ENCODE measurements around the gene TKT.
"Not testable (repeated sequence)": the region's sequence is repeated elsewhere in the genome, so short reads cannot be mapped to it uniquely, and the experiment has no call there.

The TKT gene

GRCh38 chr3:53259427-53260259 lies 3.8 kb upstream of the TKT start:
- no peak for DNase-seq

DNA sequence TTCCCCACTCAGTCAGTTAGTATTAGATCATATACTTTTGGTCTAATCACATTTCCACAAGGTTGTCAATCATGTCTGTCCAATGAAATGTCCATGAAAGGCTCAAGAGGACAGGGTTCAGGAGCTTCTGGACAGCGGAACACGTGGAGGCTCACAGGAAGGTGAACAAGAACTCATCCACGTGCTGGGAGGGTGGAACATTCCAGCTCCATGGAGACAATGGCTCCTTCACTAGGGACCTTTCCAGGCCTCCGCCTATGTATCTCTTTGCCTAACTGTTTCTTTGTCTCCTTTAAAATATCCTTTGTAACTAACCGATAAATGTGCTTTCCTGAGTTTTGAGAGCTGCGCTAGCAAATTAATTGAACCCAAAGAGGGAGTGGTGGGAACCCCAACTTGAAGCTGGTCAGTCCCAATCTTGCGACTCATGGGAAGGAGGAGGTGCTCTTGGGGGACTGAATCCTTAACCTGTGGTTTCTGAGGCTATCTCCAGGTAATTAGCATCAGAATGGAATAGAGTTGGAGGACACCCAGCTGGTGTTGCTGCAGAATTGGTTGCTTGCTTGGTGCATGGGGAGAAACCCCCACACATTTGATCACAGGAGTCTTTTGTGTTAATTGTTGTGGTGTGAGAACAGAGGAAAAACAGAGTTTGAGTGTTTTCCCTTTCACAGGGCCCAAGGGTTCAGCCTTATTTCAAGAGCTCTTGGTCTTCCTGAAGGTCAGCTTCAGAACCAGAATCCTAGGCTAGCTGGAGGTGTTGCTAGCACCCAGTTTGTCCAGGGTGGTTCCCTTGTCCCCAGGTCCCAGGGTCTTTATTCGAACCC lies 3.0 kb upstream of the TKT start:
- no peak for DNase-seq

DNA sequence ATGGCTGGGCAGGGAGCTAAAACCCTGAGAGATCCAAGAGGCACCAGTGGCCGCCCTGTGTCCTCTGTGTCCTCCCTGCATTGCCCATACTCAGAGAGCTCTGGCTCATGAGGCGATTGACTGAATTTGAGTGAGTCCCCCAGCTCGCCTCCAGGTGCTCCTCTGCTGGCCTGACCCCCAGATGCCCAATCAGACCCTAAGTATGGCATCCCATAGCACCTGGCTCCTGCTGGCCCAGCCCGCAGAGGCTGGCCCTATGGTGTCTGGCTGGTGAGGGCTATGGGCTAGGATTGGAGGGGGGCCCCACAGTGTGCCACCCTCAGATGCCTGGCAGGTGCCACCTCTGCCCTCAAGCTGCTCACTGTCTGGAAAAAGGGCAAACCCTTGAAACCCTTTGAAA lies 1.6 kb upstream of the TKT start:
- no peak for DNase-seq

DNA sequence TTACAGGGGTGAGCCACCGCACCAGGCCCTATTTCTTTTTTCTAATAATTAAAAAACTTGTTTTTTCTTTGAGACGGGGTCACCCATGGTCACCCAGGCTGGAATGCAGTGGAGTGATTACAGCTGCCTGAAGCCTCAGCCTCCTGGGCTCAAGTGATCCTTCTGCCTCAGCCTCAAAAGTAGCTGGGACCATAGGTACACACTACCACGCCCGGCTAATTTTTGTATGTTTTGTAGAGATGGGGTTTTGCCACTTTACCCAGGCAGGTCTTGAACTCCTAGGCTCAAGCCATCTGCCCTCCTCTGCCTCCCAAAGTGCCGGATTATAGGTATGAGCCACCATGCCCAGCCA lies 858 bp upstream of the TKT start:
- DNase-seq = no peak

GRCh38 chr3:53255423-53255774 lies 423 bp downstream of the TKT start:
- peak; percentile 58 for DNase-seq

- DNase-seq = peak; percentile 45
Observed at GRCh38 chr3:53254509-53255422, 1.1 kb downstream of the TKT start.

- no peak for DNase-seq
Observed at GRCh38 chr3:53253707-53254508, 1.9 kb downstream of the TKT start.

GRCh38 chr3:53252947-53253322 lies 2.9 kb downstream of the TKT start:
- DNase-seq = not testable (repeated sequence)

DNA sequence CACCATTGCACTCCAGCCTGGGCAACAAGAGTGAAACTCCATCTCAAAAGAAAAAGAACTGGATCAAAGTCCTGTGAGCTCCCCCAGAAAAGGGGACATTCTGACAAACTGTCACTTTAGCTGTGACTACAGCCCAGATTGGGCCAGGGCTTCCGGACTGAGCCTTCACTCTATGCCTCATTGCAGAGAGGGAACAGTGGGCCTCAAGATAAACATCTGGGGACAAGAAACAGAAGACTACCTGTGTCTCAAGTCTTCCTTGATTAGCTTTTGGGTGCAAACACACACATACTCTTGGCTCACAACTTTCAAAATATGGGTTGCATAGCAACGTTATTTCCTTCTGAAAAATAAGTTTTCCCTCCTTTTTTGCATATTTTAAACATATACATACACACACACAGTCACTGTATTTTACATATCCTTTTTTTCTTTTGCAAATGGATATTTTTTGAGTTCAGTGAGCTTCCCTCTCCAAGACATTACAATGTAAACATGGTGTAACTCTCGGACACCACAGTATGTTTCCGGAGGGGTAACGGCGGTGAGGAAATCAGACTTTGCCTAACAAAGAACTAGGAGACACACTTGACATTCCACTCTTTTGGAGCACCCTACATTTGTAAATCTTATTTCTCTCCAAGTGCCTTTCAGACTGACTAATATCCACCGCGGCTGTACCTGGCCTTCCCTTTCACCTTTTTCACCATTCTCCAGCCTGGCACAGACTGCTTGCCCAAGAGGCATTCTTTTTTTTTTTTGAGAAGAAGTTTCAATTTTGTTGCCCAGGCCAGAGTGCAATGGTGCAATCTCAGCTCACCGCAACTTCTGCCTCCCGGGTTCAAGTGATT lies 3.5 kb downstream of the TKT start:
- DNase-seq = peak; percentile 66

DNA sequence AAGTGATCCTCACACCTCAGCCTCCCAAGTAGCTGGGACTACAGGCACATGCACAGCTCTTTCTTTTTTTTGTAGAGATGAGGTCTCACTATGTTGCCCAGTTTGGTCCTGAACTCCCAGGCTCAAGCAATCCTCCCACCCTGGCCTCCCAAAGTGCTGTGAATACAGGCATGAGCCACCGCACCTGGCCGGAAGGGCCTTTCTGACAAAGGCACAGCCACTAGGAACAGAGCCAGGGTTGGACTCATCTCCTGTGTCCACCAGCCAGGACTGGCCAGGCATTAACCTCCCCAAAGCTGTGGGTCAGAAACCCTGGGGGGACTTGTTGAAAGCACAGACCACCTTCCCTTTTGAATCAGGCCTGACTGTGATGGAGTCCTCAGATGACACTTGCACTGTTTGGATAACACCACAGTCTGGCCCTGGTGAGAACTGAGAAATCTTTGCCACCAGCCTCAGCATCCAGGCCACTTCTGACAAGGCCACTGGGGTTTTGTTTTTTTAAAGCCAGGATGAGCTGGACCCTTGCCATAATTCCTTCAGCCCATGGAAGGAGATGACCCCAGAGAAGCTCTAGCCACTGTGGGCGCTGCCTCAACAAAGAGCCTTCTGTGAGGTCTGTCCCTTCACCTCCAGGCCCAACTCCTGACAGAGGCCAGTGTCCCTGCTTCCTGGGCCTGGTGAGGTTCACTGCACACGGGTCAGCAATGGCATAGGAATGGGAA lies 4.8 kb downstream of the TKT start:
- no peak for DNase-seq

GRCh38 chr3:53250453-53250852 lies 5.4 kb downstream of the TKT start:
- DNase-seq = no peak

DNA sequence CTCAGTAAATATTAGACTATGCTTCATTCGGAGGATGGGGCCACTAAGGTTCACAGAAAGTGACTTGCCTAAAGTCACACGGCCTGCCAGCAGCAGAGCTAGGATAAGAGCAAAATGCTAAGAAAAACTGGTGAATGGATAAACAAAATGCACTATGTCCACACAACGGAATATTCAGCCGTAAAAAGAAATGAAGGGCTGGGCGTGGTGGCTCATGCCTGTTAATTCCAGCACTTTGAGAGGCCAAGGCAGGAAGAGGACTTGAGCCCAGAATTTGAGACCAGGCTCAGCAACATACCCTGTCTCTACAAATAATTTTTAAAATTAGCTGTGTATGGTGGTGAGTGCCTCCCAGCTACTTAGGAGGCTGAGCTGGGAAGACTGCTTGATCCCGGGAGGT lies 7.7 kb downstream of the TKT start:
- DNase-seq = no peak

- no peak for DNase-seq
Observed at GRCh38 chr3:53247619-53248018, 8.2 kb downstream of the TKT start.

DNA sequence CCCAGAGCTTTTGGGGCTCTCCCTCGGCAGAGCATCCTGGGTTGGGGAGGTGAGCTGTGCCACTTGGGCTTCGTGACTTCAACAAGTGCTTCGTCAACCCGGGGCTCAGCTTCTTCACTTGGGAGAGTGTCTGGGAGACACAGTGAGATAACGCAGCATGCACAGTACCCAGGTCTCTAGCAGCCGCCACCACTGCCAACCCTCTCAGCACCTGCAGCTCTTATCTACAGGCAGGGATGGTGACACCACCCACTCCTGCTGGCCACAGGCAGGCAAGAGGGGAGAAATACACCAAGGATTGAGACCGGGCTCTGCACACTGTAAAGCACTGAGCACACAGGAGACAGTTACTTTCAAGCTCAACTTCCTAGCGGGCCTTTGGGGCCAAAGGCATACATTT lies 11.6 kb downstream of the TKT start:
- DNase-seq = no peak

GRCh38 chr3:53243785-53244184 lies 12.0 kb downstream of the TKT start:
- no peak for DNase-seq

DNA sequence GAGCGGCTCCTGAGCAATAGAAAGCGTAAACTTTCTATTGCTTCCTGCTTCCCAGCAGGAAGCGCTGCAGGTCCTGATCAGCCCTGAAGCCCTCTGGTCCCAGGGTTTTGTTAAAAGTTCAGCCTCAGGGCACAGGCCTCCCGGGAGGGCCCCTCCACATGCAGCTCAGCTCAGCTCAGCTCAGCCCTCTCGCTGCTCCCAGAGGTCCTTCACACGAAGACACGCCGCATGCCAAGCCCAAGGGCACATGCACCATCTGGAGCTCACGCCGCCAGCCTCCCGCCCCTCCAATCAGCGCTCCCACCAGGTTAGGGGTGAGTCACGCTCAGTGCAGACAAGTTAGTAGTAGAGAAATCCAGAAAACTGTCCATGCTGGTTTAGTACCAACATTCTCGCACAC lies 12.7 kb downstream of the TKT start:
- DNase-seq = no peak

DNA sequence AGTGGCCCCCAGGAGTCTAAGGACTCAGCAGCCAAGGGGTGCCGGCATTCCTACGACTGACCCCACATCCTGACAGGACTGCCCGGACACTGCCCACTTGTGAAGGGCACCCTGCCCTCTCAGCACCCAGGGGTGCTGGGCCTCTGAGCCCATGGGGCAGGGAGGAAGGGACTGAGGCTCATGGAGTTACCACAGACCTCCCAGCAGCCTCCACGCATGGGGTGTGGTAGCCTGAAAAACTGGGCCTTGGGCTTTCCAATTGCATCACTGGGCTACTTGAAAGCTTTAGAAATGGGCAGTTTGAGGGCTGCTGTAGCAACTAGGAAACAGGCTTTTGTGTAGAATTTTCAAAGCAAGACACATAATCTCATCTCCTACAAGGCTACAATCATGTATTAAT lies 13.2 kb downstream of the TKT start:
- DNase-seq = peak; percentile 56

DNA sequence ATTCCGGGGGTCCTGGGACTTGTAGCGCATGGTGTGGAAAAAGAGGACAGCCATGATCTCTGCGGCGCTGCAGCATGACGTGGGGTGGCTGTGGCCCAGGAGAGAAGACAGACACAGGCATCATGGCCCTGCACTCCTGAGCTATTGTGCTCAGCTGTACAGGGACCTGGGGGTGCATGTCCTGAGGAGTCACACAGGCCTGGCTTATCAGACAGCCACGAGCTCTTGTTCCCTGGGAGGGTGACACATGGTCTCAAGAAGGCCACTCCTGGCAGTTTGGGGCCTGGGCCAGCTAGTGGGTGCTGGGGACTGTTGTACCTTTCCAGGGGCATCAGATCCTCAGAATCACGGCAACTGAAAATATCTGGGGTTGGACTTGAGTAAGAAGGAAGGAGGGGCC lies 13.7 kb downstream of the TKT start:
- no peak for DNase-seq

GRCh38 chr3:53240989-53241972 lies 14.5 kb downstream of the TKT start:
- no peak for DNase-seq

DNA sequence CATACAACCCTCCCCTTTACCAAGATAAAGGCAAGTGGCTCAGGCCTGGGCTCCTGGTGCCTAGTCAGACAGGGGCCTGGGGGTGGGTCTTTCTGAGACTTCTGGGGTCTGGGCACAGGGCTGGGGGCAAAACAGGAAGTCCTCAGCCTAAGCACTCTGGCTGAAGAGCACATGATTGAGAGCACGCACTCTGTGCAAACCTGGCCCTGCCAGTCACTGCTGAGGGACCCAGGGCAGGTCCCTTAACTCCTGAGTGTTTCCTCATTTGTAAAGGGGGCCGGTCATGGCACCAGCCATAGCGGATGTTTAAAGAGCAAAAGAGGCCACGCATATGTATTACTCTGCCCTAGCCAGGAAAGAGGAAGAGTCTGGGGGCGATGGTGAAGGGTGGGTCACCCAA lies 16.0 kb downstream of the TKT start:
- DNase-seq = no peak
